DMS114 treated with DMSO at 0.1 percent for 48 hours (cell line): Measurements from ENCODE around the gene STUM.
"Not testable (repeated sequence)": the region's sequence is repeated elsewhere in the genome, so short reads cannot be mapped to it uniquely, and the experiment has no call there.

Experiments used
- DNase-seq: peaks from one replicate; lab custom pipeline; 2025; ENCODE audit not compliant: unreplicated experiment; lab: John Stamatoyannopoulos, UW

STUM gene

GRCh38 chr1:226603022-226603857, 54.7 kb downstream of the STUM start:
- no peak for DNase-seq

GRCh38 chr1:226603858-226604559, 55.4 kb downstream of the STUM start:
- no peak for DNase-seq

- no peak for DNase-seq
Observed at GRCh38 chr1:226604560-226605317, 56.2 kb downstream of the STUM start.

GRCh38 chr1:226605318-226605950, 56.9 kb downstream of the STUM start:
- DNase-seq = no peak

GRCh38 chr1:226606311-226607267, 58.0 kb downstream of the STUM start:
- DNase-seq = no peak

- DNase-seq = no peak
Observed at GRCh38 chr1:226607268-226607660, 58.7 kb downstream of the STUM start.

GRCh38 chr1:226607821-226608220, 59.3 kb downstream of the STUM start:
- no peak for DNase-seq

- peak; percentile 4 for DNase-seq
Observed at GRCh38 chr1:226608699-226609505, 60.3 kb downstream of the STUM start.

- no peak for DNase-seq
Observed at GRCh38 chr1:226609836-226610455, 61.4 kb downstream of the STUM start.

- DNase-seq = no peak
Observed at GRCh38 chr1:226610671-226611070, 62.1 kb downstream of the STUM start.

GRCh38 chr1:226611301-226611700, 62.7 kb downstream of the STUM start:
- DNase-seq = no peak

- not testable (repeated sequence) for DNase-seq
Observed at GRCh38 chr1:226611980-226612379, 63.4 kb downstream of the STUM start.

GRCh38 chr1:226615876-226616275, 67.3 kb downstream of the STUM start:
- DNase-seq = no peak

GRCh38 chr1:226616636-226617035, 68.1 kb downstream of the STUM start:
- no peak for DNase-seq

- DNase-seq = no peak
Observed at GRCh38 chr1:226617109-226617508, 68.5 kb downstream of the STUM start.

GRCh38 chr1:226617719-226618118, 69.2 kb downstream of the STUM start:
- not testable (repeated sequence) for DNase-seq

GRCh38 chr1:226618380-226618779, 69.8 kb downstream of the STUM start:
- no peak for DNase-seq

- DNase-seq = no peak
Observed at GRCh38 chr1:226619031-226619430, 70.5 kb downstream of the STUM start.

- no peak for DNase-seq
Observed at GRCh38 chr1:226622012-226622411, 73.4 kb downstream of the STUM start.
